Smooth muscle cell (in vitro differentiated cells): ENCODE results near the gene KBTBD3. TPM values are rescaled to one million over a fixed set of nuclear protein-coding genes. Genes with fewer than 3 reads are reported as not detected.

ENCODE experiments used
- DNase-seq: peaks from one replicate; lab custom pipeline; 2025; ENCODE audit not compliant: unreplicated experiment; lab: John Stamatoyannopoulos, UW
- H2AFZ ChIP-seq: fragments of 200-600 bp; sonication (generic); 2 replicates; pipeline ENCODE4 v1.6.0; 2016; ENCODE audit warnings: antibody characterized with exemption, low read depth, mild to moderate bottlenecking
- H3F3A ChIP-seq: fragments of 200-600 bp; sonication (generic); 2 replicates; pipeline ENCODE4 v1.6.0; 2017; ENCODE audit warnings: antibody characterized with exemption, low read depth
- H3K27ac ChIP-seq: fragments of 200-600 bp; sonication (generic); 2 replicates; pipeline ENCODE4 v1.5.1; 2016; ENCODE audit warnings: low read depth, mild to moderate bottlenecking
- H3K27me3 ChIP-seq: fragments of 200-600 bp; sonication (generic); 2 replicates; pipeline ENCODE4 v1.6.1; 2016; ENCODE audit warnings: low read depth, mild to moderate bottlenecking
- H3K36me3 ChIP-seq: fragments of 200-600 bp; sonication (generic); 2 replicates; pipeline ENCODE4 v1.5.1; 2016; ENCODE audit warnings: low read depth
- H3K4me1 ChIP-seq: fragments of 200-600 bp; sonication (generic); 2 replicates; pipeline ENCODE4 v1.5.1; 2016; ENCODE audit warnings: low read depth
- H3K4me2 ChIP-seq: fragments of 200-600 bp; sonication (generic); 2 replicates; pipeline ENCODE4 v1.6.0; 2016; ENCODE audit warnings: mild to moderate bottlenecking
- H3K4me3 ChIP-seq: fragments of 200-600 bp; sonication (generic); 2 replicates; pipeline ENCODE4 v1.5.1; 2016; ENCODE audit warnings: mild to moderate bottlenecking
- H3K79me2 ChIP-seq: fragments of 200-600 bp; sonication (generic); 2 replicates; pipeline ENCODE4 v1.6.0; 2016; ENCODE audit warnings: low read depth, mild to moderate bottlenecking
- H3K9ac ChIP-seq: fragments of 200-600 bp; sonication (generic); 2 replicates; pipeline ENCODE4 v1.6.0; 2016; ENCODE audit warnings: low read depth
- H3K9me3 ChIP-seq: fragments of 200-600 bp; sonication (generic); replicated peaks from 2 replicates; pipeline ENCODE4 v1.5.1; 2016; ENCODE audit warnings: low read depth
- H4K20me1 ChIP-seq: fragments of 200-600 bp; sonication (generic); 2 replicates; pipeline ENCODE4 v1.6.0; 2016; ENCODE audit warnings: low read depth
- CTCF ChIP-seq: fragments of 200-600 bp; sonication (generic); IDR thresholded peaks from 2 replicates; pipeline ENCODE4 v1.5.1; 2017; ENCODE audit warnings: borderline replicate concordance, mild to moderate bottlenecking, antibody characterized with exemption; ENCODE audit not compliant: insufficient read depth, poor library complexity, severe bottlenecking
- WGBS: methylation state at CpG from one replicate; pipeline ENCODE4 v1.1.7; 2016; ENCODE audit warnings: low lambda C conversion rate; 5-methylcytosine and 5-hydroxymethylcytosine counted together
- polyA plus RNA-seq: library from polyadenylated mRNA; unstranded; fragments of >200 nt; fragmentation: Nextera tagmentation; extraction: Ambion mirVana; gene quantifications from 2 replicates; pipeline ENCODE4 v1.2.1, GENCODE V29; 2016
- total RNA-seq: library from RNA; depleted of rRNA; stranded (reverse); fragments of >200 nt; gene quantifications from 2 replicates; pipeline ENCODE4 v1.2.3, GENCODE V29; 2014

Gene KBTBD3
- total and polyA plus RNA-seq, 2 experiments from 2014 or later = 2.2 to 6.3 TPM

- Histone ChIP-seq H4K20me1 (peaks cover 41% of the 10 kb centered on the region), H3K36me3 (peaks cover 10% of the 10 kb centered on the region), H3K4me1 (peaks cover 9% of the 10 kb centered on the region), H3K27ac (peak overlapping the region; percentile 55), H2AFZ (no peak overlapping the region), H3K4me2 (peak overlapping the region; percentile 58), H3K27me3 (no peaks in the 10 kb centered on the region), H3K9me3 (no peaks in the 10 kb centered on the region), H3F3A (peaks cover 8% of the 10 kb centered on the region), H3K9ac (no peak overlapping the region), H3K79me2 (peaks cover 47% of the 10 kb centered on the region), H3K4me3 (no peak overlapping the region)
- TF ChIP-seq CTCF = no peak
- 13% methylated on average over 3 of the region's 3 CpGs for WGBS
- no peak for DNase-seq
These were observed 14.5 kb upstream of the KBTBD3 start for GRCh38 chr11:106091480-106092123.

DNA sequence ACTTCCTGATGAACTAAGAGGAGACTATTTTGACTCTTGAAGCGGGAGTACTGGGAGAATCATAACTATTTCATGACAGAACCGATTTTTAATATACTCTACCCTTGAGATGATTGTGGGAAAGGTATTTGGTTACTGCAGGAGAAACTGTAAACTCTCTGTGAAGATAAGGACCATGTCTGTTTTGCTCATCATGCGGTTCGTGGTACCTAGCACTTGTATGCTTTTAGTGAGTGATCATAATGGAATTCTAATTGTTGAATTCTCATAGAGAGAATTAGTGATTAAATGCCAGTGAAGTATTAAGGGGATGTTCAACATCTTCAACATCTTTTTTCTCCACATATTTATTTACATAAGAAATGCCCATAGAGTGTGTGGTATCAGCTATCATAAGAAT is 11.7 kb upstream of the KBTBD3 start:
- 77% methylated on average over 4 of the region's 4 CpGs for WGBS
- Histone ChIP-seq H3K27me3 (no peaks in the 10 kb centered on the region), H3K79me2 (peaks cover 63% of the 10 kb centered on the region), H2AFZ (no peak overlapping the region), H4K20me1 (peaks cover 53% of the 10 kb centered on the region), H3K9me3 (no peaks in the 10 kb centered on the region), H3K4me2 (no peak overlapping the region), H3K4me1 (peaks cover 9% of the 10 kb centered on the region), H3K27ac (no peak overlapping the region), H3K9ac (no peak overlapping the region), H3K4me3 (no peak overlapping the region), H3F3A (peaks cover 8% of the 10 kb centered on the region), H3K36me3 (peaks cover 6% of the 10 kb centered on the region)
- DNase-seq = no peak
- TF ChIP-seq CTCF = no peak

- Histone ChIP-seq H2AFZ (no peak overlapping the region), H3K9me3 (no peaks in the 10 kb centered on the region), H3K4me1 (peaks cover 9% of the 10 kb centered on the region), H3K27me3 (no peaks in the 10 kb centered on the region), H3K36me3 (peaks cover 3% of the 10 kb centered on the region), H3K27ac (no peak overlapping the region), H4K20me1 (peaks cover 59% of the 10 kb centered on the region), H3K4me3 (no peak overlapping the region), H3F3A (peaks cover 8% of the 10 kb centered on the region), H3K79me2 (peaks cover 71% of the 10 kb centered on the region), H3K4me2 (no peak overlapping the region), H3K9ac (no peak overlapping the region)
- 52% methylated on average over 9 of the region's 9 CpGs for WGBS
- TF ChIP-seq CTCF = peak; percentile 88
- DNase-seq = no peak
These were observed 10.8 kb upstream of the KBTBD3 start for GRCh38 chr11:106087815-106088435.
